HG03103 (cell line): ENCODE data around the gene SIRPD.
"Not testable (repeated sequence)": the region's sequence is repeated elsewhere in the genome, so short reads cannot be mapped to it uniquely, and the experiment has no call there.

Experiments
- ATAC-seq: cut with Tn5 transposase; IDR thresholded peaks from one replicate; pipeline ENCODE4 v1.9.1; 2021; ENCODE audit warnings: low read depth; ENCODE audit not compliant: unreplicated experiment

The SIRPD gene

DNA sequence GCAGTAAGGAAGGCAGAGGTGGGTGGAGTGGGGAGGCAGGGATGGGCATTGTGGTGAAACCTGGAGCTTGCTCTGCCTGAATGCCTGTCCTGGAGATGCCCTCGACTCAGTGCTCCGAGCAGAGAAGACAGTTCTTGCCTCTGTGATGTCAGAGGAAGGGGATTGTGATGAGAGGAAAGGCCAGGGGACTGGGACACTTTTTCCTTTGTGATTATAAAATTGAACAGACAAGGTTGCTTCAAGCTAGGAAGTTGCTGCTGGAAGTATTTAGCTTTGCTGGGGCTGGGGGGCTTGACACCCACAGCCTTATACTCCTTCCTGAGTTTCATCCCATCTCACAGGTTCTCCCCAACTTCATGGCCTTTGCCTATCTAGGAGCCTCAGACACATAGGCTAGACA, at the start of gene SIRPD:
Gene SIRPD, minus strand, starts transcription at position 101 of the 400 bp plus-strand sequence. Its CDS starts 52 bp downstream, at position 49.
- ATAC-seq: no peak

DNA sequence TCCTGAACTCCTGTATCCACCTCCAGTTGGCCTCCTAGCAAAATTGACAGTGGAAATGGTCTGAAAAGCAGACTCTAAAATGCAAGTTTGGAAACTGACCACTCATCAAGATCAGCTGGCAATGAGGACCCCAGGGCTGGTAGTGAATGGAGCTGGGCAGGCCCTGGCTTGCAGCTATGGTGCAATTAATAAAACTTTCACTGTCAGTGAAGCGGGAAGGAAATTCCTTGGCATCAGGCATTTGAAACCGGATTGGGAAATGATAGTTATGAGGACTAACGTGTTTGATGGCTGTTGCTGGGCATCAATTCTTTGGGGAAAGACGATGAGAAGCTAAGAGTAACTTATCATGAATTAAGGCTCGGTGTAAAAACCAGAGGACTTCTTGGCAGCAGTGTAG, 43.2 kb upstream of the SIRPD start:
- no peak for ATAC-seq

DNA sequence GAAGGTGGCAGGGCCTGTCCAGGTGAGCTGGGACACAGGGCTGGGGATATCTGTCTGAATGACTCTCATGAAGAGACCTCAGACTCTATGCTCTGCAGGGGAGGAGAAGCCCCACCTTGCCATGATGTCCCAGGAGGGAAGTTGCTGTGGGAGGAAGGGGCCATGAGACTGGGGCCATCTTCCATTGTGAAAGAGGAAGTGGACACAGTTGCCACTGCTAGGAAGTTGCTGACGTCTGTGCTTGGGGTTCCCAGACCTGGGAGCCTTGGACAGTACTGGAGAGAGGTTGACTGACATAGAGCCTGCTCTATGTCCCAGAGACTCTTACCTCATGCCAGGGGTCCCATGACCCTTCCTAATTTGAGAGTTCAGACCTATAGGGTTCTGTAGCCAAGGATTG, 37.8 kb upstream of the SIRPD start:
- ATAC-seq: no peak

DNA sequence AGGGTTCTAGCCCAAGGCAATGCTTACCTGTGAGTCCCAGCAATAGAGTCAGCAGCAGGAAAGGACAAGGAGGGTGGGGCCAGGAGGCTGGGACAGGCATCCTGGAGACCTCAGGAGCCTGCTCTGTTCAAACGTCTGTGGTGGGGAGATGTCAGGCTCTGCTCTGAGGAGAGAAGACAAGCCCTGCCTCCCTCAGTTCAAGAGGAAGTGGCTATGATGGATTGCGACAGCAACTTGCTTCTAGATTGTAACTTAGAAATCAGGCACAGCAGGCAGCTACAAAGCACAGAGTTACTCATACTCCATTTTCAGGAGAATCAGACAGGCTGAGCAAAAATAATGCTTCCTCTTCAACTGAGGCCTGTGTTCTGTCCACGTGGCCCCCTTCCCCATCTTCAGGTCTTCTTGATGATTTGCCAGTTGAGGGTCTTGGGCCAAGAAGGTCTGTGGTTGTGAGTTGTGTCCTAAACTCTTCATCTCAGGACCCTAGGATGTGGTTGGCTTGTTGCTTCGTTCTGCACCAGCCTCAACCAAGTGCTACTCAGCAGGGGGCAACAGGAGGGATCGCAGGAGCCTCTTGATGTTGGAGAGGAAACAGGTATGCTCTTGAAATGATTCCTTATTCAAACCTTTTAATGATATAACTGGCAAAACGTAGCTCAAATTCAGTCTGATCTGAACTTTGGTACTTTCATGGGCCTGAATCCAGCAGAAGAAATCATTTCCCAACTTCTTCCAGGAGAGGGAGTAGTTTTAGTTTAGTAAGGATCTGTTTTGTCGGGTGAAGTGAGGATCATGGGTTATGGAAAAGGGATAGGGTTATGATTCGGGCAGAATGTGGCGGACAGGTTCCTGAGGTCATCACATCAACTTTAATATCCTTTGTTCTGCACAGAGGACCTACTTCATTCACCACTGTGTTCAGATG, 31.3 kb upstream of the SIRPD start:
- no peak for ATAC-seq

DNA sequence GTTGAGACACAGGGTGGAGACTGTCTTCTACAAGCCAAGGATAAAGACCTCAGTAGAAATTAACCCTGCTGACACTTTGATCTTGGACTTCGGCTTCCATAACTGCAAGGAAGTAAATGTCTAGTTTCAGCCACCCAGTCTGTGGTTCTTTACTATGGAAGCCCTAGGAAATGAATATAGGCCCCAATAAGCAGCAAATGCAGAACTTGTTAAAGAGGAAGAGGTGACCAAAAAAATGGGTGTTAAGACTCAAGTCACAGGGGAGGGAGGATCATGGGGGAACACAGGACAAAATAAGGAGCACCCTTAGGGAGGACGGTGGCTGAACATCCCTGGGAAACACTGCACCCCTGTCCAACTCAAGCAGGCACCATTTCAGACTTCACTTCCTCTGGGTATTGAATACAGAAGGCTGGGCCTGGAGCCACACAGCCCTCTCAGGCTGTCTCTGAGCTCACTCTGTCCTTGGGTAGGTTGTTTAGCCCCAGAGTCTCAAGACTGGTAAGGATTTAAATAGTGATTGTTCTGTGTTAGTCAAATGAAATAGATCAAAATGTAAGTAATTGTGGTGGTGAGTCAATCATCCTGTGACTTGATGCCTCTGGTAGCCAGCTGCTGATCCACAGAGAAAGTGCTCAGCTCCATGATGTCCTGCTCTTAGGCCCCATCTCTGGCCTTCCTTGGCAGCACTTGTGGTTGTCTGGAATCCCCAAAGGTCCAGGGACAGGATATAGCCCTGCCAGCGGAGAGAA, 30.5 kb upstream of the SIRPD start:
- no peak for ATAC-seq

DNA sequence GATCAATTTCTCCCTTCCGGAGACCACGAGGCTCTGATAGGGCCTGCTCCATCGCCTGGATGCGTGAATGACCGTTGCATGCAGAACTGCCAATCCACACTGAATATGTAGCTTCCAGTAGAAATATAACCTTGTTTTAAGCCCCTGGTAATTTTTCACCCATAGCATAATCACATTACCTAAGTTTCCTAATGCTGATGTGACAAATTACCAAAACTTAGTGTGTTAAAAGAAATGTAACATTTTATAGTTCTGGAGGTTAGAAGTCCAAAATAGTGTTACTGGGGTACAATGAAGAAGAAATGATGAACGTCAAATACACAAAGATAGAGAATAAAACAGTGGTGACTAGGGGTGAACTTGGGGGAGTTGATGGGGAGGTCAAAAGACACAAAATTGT, 22.0 kb upstream of the SIRPD start:
- ATAC-seq: no peak

DNA sequence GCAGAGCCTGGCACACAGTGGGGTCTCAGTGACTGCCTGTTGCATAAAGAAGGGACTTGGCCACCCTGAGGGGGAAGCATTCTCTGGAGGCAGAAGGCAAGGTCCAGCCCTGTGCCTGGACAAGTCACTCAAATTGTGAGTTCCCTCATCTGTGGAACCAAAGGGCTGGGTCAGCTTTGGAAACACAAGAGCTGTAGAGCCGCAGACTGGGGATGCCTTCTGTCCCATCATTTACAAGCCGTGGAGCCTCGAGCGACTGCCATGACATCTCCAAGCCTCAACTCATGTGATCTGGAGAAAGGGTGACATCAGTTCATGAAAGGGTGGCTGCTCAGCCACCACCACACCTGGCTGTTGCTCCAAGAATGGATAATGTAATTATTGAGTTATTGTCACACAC, 20.4 kb upstream of the SIRPD start:
- no peak for ATAC-seq

DNA sequence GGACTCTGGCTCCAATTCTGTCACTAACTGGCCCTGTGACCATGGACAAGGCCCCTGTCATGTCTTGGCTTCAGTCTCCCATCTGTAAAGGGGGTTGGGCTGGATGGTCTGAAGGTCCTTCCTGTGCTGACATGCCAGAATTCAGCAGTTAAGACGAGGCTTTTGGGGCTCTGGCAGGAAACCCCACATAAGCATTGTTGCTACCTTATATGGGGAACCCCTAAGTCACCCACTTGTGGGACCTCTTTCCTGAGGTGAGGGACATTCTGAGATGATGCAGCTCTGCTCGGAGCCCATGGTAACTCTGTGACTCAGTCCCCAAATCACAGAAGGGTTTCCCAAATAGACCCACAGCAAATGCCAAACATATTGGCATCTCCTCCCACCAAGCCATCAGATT, 19.8 kb upstream of the SIRPD start:
- ATAC-seq: not testable (repeated sequence)

DNA sequence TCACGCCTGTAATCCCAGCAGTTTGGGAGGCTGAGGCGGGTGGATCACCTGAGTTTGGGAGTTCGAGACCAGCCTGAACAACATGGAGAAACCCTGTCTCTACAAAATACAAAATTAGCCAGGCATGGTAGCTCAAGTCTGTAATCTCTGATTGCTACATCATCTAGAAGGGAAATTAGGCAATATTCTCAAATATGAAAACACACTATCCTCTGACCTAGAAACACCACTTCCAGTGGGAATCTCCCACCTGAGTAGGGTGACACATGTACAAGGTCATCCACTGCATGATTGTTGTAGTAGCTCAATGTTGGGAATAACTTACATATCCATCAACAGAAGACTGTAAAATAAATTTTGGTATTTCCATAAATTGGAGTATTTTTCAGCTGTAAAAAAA, 19.1 kb upstream of the SIRPD start:
- no peak for ATAC-seq

DNA sequence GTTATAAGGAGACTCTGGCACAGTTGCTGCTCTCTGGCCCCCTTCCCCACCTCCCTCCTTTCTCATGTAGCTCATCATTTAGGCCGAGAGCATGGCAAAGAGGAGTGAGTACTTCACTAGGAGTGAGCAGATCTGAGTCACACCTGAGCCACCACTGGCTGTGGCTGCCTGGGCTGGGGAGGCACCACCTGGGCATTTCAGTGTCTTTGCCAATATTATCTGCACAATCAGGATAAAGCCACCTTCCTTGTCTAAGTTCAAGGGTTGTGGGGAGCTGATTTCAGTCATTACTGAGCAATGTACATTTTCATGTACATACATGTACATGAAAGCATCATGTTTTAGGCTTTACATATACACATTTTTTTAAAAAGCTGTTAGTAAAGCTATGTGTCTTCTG, 18.5 kb upstream of the SIRPD start:
- ATAC-seq: not testable (repeated sequence)

DNA sequence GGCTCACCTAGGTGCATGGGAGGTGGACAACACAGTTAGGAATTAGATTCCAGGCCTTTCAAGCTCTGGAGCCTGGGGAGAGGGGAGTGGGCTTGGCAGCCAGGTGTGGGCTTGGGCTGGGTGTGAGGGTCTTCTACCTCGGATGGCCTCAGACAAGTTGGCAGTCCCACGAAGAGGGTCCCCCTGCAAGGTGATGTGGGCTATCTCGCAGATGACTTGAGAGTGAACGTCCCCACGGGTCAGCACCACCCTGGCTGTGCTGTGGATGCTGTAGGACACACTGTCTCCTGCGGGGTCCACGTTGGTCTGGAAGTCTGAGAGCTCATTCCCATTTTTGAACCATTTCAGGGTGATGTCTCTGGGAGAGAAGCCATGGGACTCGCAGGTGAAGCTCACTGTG, 14.1 kb upstream of the SIRPD start:
- ATAC-seq: not testable (repeated sequence)

DNA sequence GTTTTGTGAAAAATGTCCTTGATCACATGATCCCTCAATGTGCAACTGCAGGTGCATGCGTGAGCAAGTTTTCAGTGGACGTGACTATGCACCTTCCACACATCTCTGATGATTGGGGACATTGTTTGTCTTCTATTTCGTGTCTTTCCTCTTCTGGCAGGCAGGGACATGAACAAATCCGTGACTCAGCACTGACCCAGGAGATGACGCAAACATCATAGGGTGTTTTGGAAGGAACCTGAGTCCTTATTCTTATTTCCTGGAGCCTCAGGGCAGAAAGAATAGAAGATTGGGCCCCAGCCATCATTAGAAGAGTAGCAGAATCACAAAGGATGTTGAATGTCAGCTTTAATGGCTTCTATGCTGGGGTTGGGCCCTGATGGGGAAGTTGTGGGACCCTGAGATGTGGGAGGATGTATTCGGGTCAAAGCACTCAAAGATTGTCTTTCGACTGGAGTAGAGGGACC, 11.9 kb upstream of the SIRPD start:
- ATAC-seq: no peak

DNA sequence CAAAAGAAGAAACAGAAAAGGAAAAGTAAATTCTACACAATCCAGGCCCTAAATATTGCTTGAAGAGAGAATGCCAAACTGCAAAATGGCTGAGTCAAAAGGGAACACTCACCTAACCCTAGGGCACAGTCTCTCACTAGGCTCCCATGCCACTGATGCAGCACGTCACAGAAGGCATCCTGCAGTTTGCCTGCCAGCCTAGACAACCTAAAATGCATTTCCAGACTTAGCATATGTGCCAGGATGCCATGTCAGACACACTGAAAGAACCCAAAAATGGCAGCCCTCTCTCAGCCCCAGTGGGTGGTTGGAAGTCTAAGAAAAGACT, 10.6 kb upstream of the SIRPD start:
- ATAC-seq: no peak

DNA sequence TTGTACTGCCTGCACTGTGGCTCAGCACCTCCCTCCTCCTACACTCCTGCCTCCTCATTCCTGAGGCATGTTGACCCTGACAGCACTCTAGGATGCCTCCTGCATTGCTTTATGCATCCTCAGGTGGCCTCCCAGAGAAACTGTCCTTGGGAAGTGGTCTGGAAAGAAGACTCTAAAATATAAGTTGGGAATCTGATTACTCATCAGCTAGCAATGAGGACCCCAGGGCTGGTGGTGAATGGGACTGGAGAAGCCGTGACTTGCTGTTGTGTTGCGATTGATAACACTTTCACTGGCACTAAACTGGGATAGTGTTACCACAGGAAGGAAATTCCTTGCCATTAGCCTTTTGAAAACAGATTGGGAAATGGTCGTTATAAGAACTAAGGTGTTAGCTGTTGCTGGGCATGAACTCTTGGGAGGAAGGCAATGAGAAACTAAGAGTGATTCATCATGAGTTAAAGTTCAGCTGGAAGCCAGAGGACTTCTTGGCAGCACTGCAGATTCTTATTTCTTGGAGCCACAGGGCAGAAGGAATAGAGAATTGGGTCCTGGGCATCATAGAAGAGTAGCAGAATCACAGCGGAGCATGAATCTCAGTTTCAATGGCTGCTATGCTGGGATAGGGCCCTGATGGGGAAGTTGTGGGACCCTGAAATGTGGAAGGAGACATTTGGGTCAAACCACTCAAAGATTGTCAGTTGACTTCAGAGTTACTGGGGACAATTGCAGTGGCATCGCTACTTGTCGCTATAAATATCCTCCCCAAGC, 10.1 kb upstream of the SIRPD start:
- no peak for ATAC-seq

DNA sequence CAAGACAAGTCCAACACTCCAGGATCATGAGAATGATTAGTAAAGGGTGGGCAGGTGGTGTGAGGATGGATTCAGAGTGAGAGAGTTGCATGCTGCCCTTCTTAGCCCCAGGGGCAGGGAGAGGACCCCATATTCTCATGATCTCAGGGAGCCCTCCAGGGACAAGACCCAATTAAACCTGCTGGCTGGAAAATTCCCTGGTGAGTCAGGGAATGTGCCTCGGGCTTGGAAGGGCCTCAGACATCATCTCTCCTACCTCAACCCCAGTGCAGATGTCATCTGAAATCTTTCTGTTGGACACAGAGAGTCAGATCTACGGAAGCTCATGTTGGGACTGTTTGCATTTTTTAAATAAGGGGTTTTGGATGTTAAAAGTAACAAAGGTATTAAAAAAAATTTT, 9.2 kb upstream of the SIRPD start:
- ATAC-seq: no peak

DNA sequence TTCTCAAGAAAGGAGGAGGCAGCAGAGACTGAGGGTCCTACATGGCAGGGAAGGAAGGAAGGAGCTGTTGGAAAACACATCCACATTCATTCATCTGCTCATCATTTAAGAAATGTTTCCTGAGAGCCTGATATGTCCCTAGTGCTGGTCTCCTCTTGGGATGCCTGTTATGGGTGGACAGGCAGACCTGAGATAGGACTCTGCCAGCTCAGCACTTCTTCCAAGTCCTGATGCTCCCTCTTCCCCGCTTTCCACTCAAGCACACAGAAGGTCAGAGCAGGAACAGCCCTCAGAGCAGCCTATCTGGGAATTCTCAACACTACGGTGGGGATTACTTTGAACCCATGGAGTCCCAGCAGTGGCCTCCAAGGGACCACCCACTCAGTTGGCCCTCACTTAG, 8.0 kb upstream of the SIRPD start:
- no peak for ATAC-seq

DNA sequence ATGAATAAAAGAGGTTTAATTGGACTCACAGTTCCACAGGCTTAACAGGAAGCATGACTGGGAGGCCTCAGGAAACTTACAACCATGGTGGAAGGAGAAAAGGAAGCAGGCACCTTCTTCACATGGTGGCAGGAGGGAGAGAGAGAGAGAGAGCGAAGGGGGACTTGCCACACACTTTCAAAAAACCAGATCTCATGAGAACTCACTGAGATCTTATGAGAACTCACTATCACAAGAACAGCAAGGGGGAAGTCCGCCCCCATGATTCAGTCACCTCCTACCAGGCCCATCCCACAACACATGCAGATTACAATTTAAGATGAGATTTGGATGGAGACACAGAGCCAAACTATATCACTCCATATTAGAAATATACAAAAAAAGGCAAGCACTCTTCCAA, 6.1 kb upstream of the SIRPD start:
- ATAC-seq: no peak

DNA sequence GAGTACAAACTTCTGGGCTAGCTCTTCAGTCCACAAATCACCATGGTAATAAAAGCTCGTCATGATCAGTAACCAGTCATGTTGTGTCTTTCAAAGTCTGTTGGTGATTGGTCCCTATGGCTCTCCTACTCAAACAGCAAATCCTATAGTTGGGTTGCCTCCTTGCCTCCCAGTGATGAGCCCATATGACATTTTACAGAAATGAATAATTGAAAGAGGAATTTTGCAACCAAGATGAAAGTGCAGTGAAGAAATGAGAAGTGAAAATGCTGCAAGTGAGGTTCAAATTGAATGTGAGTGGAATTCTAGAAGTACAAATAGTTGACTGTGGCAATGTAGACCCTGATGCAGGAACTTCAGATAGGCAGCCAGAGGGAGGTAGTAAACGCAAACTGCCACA, 5.1 kb upstream of the SIRPD start:
- no peak for ATAC-seq

DNA sequence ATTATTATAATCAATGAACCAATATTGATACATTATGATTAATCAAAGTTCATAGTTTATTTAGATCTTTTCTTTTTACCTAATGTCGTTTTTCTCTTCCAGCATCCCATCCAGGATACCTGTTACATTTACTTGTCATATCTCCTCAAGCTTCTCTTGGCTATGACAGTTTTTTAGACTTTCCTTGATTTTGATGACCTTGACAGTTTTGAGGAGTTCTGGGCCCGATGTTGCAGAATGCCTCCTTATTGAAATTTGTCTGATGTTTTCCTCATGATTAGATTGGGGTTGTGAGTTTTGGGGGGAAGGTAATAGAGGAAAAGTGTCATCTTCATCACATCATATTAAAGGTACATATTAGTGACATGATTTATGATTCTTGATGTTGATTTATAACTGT, 3.8 kb upstream of the SIRPD start:
- ATAC-seq: no peak

DNA sequence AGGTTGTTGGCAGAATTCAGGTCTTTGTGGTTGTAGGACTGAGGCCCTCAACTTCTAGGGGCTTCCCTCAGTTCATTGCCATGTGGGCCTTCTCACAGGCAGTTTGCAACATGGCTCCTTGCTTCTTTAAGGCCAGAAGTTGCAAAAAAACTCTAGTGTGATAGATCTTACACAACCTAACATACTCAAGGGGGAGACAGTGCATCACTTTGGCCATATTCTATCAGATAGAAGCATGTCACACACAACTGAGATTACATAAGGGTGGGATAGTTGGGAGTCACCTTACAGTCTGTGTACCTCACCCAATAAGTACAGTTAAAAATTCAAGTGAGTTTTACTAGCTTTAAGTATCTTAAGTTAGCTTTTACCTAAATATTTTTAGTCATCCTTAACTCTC, 1.6 kb downstream of the SIRPD start:
- no peak for ATAC-seq

DNA sequence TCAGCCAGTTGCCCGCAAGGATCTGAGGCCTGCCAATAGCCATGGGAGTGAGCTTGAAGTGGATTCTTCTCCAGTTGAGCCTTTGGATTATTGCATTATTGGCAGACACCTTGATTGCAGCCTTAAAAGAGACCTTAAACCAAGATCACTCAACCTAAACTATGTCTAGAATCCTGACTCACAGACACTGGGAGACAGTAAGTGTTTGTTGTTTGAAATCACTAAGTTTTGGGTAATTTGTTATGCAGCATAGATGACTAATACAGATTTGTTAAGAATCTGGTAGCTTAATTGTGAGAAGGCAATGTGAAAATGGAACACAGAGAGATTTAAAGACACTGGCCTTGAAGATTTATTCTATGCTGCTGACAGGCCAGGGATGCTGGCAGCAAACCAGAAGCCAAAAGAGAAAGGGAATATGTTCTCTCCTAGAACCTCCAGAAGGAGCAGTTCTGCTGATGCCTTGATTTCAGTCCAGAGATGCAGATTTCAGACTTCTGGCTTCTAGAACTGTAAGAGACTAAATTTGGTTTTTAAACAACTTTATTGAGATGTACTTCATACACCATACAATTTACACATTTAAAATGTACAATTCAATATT, 17.6 kb downstream of the SIRPD start:
- no peak for ATAC-seq
